Measurements from ENCODE around the gene TENT5C.

DNA sequence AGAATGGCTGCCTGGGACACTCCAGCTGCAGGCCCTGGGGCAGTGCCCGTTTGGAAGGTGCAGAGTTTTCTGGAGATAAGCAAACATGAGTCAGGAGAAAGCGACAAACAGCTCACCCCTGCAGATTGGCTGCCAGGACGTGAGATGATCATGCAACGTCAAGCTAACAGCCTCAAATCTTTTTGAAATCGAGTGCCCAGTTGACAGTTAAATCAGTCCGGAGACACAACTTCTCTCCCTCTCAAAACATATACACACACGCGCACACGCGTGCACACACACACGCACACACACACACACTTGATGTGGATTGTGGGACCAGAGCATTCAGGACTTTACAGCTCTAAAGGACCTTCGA lies 49.4 kb downstream of the TENT5C start:
- TF ChIP-seq, protein P1, sequence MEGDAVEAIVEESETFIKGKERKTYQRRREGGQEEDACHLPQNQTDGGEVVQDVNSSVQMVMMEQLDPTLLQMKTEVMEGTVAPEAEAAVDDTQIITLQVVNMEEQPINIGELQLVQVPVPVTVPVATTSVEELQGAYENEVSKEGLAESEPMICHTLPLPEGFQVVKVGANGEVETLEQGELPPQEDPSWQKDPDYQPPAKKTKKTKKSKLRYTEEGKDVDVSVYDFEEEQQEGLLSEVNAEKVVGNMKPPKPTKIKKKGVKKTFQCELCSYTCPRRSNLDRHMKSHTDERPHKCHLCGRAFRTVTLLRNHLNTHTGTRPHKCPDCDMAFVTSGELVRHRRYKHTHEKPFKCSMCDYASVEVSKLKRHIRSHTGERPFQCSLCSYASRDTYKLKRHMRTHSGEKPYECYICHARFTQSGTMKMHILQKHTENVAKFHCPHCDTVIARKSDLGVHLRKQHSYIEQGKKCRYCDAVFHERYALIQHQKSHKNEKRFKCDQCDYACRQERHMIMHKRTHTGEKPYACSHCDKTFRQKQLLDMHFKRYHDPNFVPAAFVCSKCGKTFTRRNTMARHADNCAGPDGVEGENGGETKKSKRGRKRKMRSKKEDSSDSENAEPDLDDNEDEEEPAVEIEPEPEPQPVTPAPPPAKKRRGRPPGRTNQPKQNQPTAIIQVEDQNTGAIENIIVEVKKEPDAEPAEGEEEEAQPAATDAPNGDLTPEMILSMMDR (optimal IDR thresholded peaks at IDR 0.05 in 1 of 3, IDR thresholded peaks at IDR 0.05 in 1 of 3, conservative IDR thresholded peaks at IDR 0.05 in 1 of 3; ENCODE audit: extremely low read depth in 1 of 3, insufficient read depth in 2 of 3, low read length in 3 of 3): no peak
- TF ChIP-seq EZH2 (IDR thresholded peaks at IDR 0.05; ENCODE audit: low read length): no peak
